ENCODE data around the gene ITGB5. TPM values are rescaled to one million over a fixed set of nuclear protein-coding genes. Genes with fewer than 3 reads are reported as not detected.
A peak's percentile ranks its signal among the peaks of the same experiment; 100 is the strongest.

The ITGB5 gene
- total and polyA plus RNA-seq, 2 donors (not counting 3 experiments of a cell fraction or from before 2014, with no cell fraction given): 144 to 170 TPM

GRCh38 chr3:124780761-124781475, 106.2 kb downstream of the ITGB5 start:
- peaks cover 15% of the 10 kb centered on the region for H3K4me1 ChIP-seq (ENCODE audit: control insufficient read depth, extremely low read depth, insufficient read depth, low read length)
- dilution Hi-C loops (cut with MboI; ENCODE audit: extremely low pct_ligation_motif_present, low sequenced_read_pairs): no loop called here

More at GRCh38 chr3:124780761-124781475, 106.2 kb downstream of the ITGB5 start:
- Histone ChIP-seq H3K4me2 (ENCODE audit: insufficient read depth, low read length) (no peak overlapping the region), H3K79me2 (ENCODE audit: control insufficient read depth, insufficient read depth, low read length) (no peaks in the 10 kb centered on the region), H4K20me1 (replicated peaks; ENCODE audit: control insufficient read depth, extremely low read depth, insufficient read depth, low read length) (no peaks in the 10 kb centered on the region), H3K27ac (ENCODE audit: insufficient read depth, low read depth, low read length) (no peak overlapping the region), H3K27me3 (ENCODE audit: control insufficient read depth in 2 of 2, insufficient read depth in 2 of 2, low read length in 2 of 2) (no peaks in the 10 kb centered on the region), H3K4me3 (replicated peaks in 1 of 3; ENCODE audit: insufficient read depth in 1 of 3, low read depth in 1 of 3, low read length in 3 of 3) (no peak overlapping the region), H2AFZ (ENCODE audit: low read depth, low read length) (no peak overlapping the region), H3K9ac (replicated peaks; ENCODE audit: extremely low read depth, insufficient read depth, low read length) (no peak overlapping the region), H3K9me1 (replicated peaks; ENCODE audit: control insufficient read depth, extremely low read depth, insufficient read depth, low read length) (no peaks in the 10 kb centered on the region), H3K36me3 (ENCODE audit: control insufficient read depth in 2 of 2, extremely low read depth in 1 of 2, insufficient read depth in 2 of 2, low read length in 2 of 2) (no peaks in the 10 kb centered on the region), H3K9me3 (replicated peaks; ENCODE audit: control insufficient read depth, insufficient read depth, low read length) (no peaks in the 10 kb centered on the region)
- CTCF ChIA-PET: interaction anchor here (2.5 to 3.3 kb wide), 2 partner anchors 20 to 120 kb away, joined by 16 to 29 read pairs; no protein-coding TSS in a partner anchor
- peak; percentile 43 for DNase-seq (ENCODE audit: low read depth, low spot score)
- TF ChIP-seq JUN (IDR thresholded peaks at IDR 0.05; ENCODE audit: borderline replicate concordance, insufficient read depth, insufficient read length, low read depth) (no peak), FOS (IDR thresholded peaks at IDR 0.05; ENCODE audit: borderline replicate concordance, insufficient read depth, low read length) (no peak), MYC (IDR thresholded peaks at IDR 0.05; ENCODE audit: low read depth, low read length) (no peak), CTCF (IDR thresholded peaks at IDR 0.05; ENCODE audit: extremely low read depth in 1 of 2, insufficient read depth in 1 of 2, low read depth in 1 of 2, low read length in 2 of 2) (no peak), GATA2 (IDR thresholded peaks at IDR 0.05; ENCODE audit: insufficient read depth, insufficient read length, low read depth, low read length) (no peak), MAX (IDR thresholded peaks at IDR 0.05; ENCODE audit: insufficient read depth, insufficient read length) (no peak), POLR2A (IDR thresholded peaks at IDR 0.05; ENCODE audit: low read depth, low read length) (no peak)
- no TSS peak for BruUV-seq (replicated peaks)
- intact Hi-C loops (cut with micrococcal nuclease): no loop called here
- POLR2A ChIA-PET: no interaction called here
- FAIRE-seq: peak; percentile 38

Data from endothelial cell of umbilical vein (primary cell).